NCI-H2227 (cell line): ENCODE results near the gene CHCHD3.

Experiments
- DNase-seq: peaks from one replicate; lab custom pipeline; 2025; ENCODE audit not compliant: unreplicated experiment; lab: John Stamatoyannopoulos, UW

Gene CHCHD3

DNA sequence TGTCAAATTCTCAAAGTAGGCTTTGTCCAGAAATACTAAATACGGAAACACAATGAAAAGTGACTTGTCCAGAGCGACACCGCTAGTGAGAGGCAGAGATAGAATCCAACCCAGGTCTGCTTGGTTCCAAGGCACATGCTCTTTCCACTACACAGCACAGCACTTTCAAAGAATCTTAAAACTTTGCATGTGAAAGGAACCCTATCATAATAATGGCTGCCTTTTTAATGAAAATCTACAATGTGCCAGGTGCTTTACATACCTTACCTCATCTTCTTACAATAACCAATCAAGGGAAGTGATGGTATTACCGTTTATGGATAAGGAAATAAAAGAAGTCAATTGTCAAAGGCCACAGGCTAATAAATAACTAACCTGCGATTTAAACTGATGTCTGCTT lies 2.6 kb downstream of the CHCHD3 start:
- no peak for DNase-seq

DNA sequence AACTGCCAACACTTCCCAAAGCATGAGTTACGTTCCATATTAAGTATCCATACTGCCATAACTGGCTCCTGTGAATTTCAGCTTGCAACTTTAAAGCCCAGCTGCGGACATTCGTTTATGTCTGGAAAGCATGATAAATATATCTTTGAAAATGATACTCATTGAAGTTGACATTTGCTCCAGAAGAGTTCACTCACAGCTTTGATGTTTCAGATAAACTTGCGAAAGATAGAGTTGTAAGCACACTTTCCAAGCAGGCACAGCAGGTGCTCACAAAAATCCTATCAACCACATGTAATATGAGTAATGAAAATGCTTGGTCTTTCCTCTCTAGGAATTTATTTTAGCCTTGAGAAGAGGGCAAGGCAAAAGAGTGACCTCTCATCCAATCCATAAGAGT lies 4.5 kb downstream of the CHCHD3 start:
- no peak for DNase-seq

DNA sequence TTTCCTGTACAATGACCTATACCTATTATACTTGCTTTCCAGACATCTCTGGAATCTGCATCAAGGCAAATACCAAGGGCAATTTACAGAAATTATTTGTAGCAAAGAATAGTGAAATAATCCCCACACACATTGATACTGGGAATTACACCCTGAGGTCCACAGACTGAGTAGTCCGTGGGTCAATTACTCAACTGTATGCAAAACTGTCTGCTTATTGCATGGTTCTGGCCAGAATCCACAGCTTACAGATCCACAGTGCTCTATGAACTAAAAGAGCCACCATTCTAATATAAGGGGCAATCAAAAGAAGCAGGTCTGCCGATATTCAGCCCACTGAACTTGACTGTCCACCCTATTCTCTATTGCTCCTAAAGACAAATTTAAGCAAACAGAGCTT lies 5.7 kb downstream of the CHCHD3 start:
- no peak for DNase-seq

DNA sequence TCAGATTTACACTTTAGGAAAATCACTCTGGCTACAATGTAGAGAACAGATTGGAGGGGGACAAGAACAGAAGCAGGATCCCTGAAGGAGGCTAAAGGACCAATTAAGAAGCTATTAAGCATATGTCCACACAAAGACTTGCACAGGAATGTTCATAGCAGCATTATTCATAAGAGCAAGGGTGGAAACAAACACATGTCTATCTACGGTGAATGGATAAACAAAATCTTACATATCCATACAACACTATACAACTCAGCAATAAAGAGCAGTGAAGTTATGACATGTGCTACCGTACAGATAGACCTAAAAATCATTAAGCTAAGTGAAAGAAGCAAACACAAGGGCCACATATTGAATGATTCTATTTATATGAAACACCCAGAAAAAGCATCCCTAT lies 10.4 kb downstream of the CHCHD3 start:
- no peak for DNase-seq

DNA sequence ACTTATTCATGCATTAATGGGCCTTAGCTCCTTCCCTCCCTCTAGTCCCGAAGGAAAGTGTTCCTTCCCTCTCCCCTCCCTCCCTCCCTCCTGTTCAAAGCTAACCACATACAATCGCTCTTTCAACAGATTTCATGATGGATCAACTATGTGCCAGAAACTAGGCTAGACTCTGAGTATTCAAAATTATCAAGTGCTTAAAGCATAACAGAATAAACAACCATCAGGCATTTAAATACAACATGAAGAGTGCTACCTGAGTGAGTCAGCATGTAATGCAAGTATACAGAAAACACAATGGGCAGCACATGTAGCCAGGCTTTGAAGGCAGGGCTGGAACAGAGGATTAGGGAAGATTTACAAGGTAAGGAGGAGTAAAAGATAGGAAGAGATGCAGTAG lies 11.3 kb downstream of the CHCHD3 start:
- DNase-seq = no peak

DNA sequence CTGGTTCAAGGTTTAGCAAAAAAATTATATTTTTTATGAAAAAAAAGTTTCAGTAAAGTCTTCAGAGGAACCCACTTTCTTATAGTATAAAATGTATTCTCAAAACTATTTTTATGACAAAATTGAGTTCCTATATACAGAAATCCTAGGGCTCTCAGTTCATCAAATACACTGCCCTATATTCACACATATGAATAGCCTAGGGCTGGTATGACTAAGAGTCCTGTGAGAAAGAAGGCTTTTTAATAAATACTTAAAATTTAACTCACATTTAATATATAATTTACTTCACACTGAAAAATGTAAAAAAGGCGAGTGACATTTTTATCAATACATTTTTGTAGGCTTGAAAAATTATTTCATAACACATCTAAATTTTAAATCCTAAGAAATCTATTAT lies 16.6 kb downstream of the CHCHD3 start:
- no peak for DNase-seq

DNA sequence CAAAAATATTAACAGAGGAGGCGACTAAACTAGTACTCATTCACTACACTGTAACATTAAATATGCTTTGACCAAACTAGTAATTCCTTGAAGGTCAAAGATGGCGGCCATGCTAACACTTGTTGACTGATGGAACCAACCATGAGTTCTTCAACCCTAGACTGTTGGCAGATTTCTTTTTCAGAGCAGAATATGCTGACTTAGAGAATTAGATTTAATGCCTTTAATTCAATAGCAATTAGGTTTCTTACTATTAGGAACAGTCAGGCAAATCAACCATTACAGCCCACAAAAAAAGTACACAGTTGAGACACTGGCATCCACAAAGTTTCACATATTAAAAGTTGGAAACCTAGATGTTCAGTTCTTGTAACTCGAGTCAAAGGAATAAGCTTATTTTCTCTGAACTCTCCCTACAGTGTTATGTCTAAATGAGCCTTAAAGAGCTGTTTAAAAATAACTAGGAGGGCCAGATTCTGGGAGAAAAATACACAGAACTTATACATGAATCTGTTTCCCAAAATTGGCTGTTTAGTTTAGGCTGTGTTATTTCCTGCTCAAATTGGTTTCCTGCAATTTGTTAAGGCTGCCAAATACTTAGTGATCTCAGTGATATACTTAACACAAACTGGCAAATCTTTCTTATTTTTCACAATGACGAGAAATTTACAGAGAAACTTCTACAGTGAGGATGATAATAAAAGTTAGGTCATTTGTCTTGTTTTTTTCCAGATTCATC lies 17.6 kb downstream of the CHCHD3 start:
- DNase-seq = no peak

DNA sequence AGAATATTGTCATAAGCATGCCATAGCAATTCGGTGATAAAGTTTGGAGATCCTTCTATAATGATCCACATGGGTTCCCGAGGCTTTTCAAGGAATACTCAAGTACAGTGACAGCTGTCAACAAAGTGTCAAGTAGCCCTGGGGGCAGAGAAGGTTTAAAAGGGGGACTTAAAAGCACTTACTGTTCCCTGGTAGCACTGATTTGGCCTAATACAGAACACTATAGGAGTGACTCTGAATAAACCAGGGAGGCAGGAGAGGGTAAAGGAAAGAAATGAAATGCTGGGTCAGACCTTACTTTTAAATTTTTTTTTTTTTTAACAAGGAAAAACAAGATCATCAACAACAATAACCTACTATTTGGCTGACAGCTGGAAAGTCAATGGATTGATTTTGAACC lies 20.1 kb downstream of the CHCHD3 start:
- no peak for DNase-seq

DNA sequence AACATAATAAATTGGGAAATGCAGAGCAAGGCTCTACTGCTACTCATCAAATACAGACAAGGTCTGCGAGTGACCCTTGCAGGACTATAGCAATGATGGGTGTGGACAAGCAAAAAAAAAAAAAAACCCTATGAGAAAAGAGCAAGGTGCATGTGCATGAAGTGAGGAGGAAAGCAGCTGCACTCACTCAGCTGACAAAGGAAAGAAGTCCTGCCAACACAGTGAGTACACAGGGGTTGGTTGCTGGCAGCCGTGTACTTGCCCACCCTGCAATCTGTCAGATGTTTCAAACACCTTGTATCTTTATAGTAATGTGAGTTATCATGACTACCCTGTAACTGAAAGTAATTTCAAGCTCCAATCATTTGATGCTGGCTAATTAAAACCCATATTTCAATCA lies 20.5 kb downstream of the CHCHD3 start:
- DNase-seq = no peak

DNA sequence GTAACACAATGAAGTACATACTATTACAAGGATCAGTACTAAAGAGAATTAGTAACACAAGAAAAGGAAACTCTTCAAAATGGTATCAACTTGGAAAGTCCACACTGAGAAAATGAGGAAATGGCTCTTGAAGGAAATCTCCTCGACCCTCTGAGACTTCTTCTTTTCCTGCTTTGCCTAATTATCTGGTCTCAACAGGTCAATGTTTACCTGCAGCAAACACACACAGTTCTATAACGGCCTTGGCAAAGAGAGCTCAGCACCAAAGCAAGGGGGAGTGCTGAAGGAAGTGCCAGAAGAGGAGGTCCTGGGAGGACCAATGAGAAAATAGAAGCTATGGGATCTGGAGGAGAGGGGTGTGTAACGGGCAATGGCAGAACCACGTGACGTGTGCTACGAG lies 21.9 kb downstream of the CHCHD3 start:
- no peak for DNase-seq

DNA sequence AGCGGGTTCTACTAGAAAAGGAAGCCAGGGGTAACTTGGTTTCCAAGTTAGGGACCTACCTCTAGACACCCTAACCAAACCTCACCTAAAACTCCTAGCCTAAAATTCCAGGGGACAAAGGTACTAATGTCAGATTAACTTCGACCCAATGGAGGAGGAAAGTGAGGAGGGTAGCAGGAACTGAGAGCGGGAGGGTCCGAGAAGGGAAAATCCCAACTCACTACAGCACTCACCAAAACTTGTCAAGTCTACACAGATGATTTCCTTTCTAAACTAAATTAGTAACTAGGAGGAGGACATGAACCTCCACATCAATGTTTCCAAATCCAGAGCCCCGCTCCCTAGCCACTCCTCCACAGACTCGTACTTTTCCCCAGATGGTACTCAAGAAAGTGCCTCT lies 22.6 kb downstream of the CHCHD3 start:
- DNase-seq = no peak

DNA sequence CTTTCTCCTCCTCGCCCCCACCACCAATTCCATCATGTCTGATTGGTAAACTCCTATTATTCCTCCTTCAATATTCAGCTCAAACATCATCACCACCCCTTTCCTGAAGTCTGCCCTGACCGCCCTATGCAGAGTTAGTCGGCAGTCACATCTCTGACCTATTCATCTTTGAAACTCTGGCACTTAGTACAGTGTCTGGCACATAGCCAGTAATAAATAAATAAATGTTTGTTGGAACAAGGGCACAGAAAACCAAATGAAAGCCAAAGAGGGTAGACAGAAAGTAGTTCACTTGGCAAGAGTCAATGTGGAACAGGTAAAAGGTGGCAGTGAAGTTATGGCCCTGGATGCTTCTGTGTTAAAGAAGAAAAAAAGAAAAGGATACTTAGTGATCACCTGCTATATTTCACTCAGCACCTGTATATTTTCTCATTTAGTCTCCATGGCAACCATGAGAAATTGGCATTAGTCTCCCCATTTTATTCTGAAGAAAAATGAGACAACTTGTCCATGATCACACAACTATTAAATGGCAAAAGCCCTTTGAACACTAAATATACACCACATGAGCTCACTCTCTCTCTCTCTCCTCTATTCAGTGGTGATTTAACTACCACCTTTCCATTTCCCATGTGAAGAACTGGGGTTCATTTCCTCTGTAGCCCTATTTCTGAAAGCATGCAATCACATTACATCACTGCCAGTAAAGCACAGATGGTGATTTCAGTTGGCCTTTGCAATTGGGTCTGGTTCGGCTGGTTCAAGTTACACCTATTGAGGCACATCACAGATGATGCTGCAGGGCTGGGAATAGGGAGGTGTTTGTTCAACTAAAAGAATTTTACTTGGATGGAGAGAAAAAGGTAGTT lies 25.3 kb downstream of the CHCHD3 start:
- DNase-seq = no peak

DNA sequence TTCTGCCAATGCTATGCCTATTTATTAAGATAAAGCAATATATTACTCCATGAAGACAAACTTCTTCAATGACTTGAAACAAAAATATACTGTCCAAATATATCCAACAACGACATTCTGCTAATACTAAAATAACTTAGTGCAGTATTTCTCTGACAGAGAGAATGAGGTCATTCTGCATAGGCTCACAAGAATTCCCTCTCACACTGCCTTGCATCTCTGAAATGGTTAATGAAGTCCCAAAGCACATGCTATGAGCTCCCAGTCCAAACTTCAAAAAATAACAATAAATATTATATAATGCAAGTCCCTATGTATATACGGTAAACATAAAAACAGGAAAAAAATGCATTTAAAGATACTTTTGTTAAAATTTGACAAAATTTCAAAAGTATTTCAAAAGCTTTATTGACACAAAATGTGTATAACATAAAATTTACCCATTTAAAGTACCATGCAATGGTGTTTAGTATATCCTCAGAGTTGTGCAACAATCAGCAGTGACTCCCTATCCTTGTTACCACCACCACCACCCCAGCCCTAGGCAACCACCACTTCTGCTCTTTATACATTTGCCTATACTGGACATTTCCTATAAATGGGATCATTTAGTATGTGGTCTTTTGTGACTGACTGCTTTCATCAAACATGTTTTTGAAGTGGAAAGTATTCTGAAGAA lies 27.6 kb downstream of the CHCHD3 start:
- DNase-seq = no peak

DNA sequence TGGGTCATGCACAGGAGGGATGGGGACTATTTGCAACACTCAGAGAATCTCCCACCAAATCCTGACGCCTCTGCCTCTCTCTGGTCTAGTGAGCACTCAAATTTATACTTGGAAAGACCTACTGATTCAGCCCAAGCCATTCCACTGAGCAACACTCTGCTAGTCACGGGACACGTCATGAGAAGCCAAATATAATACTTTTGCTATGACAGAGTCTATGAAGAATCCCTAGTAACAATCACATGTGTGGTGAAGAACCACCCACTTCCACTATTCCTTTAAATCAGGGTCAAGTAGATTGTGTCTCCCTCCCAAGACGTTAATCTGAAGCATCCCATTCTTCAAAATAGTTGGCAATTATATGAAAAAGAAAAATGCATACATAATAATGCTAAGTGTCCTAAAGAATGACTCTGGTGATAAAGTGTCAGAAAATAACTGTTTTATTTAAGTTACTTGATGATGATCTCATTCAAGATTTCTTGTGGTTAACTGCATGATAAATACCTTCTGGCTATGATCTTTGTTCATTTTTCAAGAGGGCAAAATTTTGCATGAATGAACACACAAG lies 28.5 kb downstream of the CHCHD3 start:
- no peak for DNase-seq

DNA sequence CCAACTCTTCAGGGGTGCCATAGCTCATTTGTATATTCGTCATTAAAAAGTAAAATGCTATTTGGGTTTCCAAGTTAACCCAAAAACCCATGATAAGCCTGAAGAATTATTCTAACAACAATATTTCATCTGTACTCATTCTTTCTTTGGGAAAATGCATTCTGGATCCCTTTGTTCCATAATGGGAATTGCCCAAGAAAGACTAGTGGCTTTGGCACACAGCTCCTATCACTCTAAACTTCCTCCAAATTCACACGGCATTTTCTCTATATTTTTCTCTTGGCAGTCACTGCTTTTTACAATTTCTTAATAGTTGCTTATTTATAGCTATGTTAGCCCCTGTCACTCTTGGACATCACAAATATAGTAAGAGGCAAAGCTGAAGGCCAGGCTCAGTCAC lies 29.1 kb downstream of the CHCHD3 start:
- no peak for DNase-seq

DNA sequence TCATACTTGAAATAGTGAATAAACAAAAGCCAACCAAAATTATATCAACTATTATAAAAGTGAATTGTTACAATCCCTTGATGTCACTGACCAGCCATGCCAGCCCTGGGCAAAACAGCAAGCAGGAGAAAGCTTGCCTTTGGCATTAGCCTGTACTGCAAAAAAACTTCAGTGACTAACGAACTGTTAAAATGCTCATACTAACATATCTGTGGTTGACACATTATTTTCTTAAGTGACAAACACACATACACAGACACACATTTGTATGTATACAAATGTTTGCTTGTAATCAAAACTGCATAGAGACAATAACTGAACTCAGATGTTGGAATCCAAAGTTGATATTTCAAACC lies 29.5 kb downstream of the CHCHD3 start:
- DNase-seq = no peak

DNA sequence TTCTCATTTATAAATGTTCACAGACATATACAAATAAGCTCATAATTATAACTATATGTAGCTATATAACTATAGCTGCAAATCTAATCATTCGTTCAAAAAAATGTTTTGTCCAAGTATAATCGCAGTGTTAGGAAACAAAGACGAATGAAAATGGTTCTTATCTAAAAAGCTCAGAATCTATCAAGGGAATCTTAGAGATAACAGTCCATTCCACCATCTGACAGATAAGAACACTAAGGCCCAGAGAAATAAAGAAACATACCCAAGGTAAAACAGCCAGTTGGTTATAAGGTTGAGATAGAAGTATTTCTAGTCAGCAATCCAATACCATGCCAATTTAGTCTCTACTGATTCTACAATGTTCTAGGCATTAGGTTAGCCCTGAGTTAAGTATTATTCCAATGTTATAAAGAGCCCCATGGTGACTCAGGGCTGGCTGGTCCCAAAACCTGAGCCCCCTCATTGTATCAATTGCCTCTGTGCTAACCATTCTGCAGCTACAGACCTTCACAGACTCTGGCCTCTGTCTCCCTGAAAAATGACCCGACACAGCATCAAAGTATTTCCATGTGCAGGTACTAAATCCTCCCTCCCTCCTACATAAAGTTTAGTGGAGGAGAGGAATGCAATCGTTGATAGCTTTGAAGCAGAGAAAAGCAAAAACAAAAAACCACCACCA lies 30.0 kb downstream of the CHCHD3 start:
- no peak for DNase-seq

DNA sequence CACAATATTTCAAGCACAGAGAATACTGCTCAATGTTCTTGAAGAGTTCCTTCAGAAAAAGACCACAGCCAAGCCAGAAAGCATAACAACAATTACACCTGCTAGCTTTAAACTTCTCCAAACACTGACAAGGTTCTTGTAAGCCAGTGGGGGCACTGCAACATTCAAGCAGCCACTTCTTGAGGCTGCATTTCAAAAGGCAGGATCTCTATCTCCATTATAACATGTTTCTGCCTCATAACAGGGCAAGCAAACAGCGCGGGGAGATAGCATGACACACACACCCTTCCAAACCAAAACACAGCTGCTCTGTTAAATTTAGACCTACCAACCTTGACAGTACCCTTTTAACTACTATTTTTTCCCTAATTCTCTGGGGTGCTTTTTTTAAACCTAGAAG lies 30.8 kb downstream of the CHCHD3 start:
- peak; percentile 38 for DNase-seq

DNA sequence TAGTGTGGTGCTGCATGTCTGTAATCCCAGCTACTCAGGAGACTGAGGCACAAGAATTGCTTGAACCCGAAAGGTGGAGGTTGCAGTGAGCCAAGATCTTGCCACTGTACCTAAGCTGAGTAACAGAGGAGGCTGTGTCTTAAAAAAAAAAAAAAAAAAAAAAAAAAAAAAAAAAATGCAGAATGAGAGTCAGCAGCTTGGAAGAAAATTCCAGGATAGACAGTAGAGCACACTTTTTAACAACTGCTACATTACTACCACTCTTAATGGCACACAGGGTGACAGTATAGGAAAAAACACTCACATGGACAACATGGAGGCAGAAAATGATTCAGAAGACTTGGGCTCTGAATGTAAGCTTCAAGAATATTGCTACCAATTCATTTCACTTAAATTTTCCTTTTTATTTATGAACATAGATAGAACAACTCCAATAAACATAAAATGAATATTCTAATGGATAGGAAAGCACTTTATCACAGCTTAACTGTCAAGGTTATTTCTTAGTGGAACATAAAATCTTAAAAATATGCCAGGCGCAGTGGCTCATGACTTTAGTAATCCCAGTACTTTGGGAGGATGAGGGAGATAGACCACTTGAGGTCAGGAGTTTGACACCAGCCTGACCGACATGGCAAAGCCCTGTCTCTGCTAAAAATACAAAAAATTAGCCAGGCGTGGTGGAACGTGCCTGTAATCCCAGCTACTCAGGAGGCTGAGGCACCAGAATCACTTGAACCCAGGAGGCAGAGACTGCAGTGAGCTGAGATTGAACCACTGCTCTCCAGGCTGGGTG lies 31.5 kb downstream of the CHCHD3 start:
- no peak for DNase-seq

DNA sequence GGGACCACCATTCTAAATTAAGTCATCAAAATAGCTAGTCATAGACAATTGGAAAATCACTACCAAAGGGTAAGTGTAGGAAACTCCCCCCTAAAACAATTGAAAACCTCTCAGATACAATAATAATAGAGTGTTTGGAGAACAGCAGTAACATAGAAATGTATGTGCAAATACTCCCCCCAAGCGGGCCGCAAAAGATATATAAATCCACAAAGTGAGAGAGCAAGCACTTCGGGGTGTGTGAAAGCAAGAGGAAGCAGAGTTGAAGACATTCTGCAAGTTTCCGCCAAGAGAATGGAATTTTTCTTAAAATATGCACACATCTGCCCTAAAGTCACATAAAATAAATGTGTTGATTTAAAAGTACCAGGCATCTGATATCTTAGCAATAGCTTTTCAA lies 33.3 kb downstream of the CHCHD3 start:
- DNase-seq = no peak
